ENCODE measurements around the gene KIF26B. TPM values are rescaled to one million over a fixed set of nuclear protein-coding genes. Genes with fewer than 3 reads are reported as not detected.
A peak's percentile ranks its signal among the peaks of the same experiment; 100 is the strongest.

KIF26B gene
- polyA plus RNA-seq, 1 of the 3 experiments (the other 2 are of a cell fraction) = 2.6 TPM

- Histone ChIP-seq H3K4me1 (ENCODE audit: control insufficient read depth in 1 of 2, insufficient read depth in 2 of 2, low read depth in 1 of 2, low read length in 1 of 2) (peaks cover 0 to 55% of the 10 kb centered on the region in 2 experiments; a peak in 2 of 4 replicates), H3K4me2 (no peak overlapping the region), H2AFZ (ENCODE audit: low read depth) (no peak overlapping the region), H3F3A (replicated peaks; ENCODE audit: insufficient read depth) (no peaks in the 10 kb centered on the region), H3K27me3 (ENCODE audit: insufficient read depth) (no peaks in the 10 kb centered on the region), H4K20me1 (ENCODE audit: insufficient read depth) (no peaks in the 10 kb centered on the region), H3K9ac (no peak overlapping the region), H3K9me3 (no peaks in the 10 kb centered on the region), H3K4me3 (ENCODE audit: low read depth in 2 of 2, low read length in 1 of 2) (no peak overlapping the region), H3K9me2 (no peaks in the 10 kb centered on the region), H3K79me2 (ENCODE audit: insufficient read depth) (no peaks in the 10 kb centered on the region), H3K36me3 (replicated peaks in 1 of 2; ENCODE audit: control insufficient read depth in 1 of 2, insufficient read depth in 2 of 2, low read length in 1 of 2) (peaks cover 0 to 35% of the 10 kb centered on the region in 2 experiments), H3K27ac (ENCODE audit: low read depth in 2 of 2, low read length in 1 of 2) (peak overlapping the region in 1 of 2 experiments; percentile 81; a peak in 2 of 4 replicates)
- WGBS (ENCODE audit: low lambda C conversion rate) = 70% methylated on average over 3 of the region's 3 CpGs
- CTCF ChIA-PET = interaction anchor here (1.0 to 1.2 kb wide), 2 partner anchors 380 to 422 kb away, joined by 3 to 4 read pairs; no protein-coding TSS in a partner anchor
- POLR2A ChIA-PET = no interaction called here
- TF ChIP-seq NRF1 (IDR thresholded peaks at IDR 0.05; ENCODE audit: low read depth, low read length) (no peak), RCOR1 (IDR thresholded peaks at IDR 0.05; ENCODE audit: low read length) (0 out of 2 replicates have a peak, but pooled peaks have one; percentile 7), FOXJ3 (CRISPR knock-in tag; IDR thresholded peaks at IDR 0.05) (no peak), REST (IDR thresholded peaks at IDR 0.05; ENCODE audit: low read depth, low read length) (no peak), EP300 (IDR thresholded peaks at IDR 0.05; ENCODE audit: borderline replicate concordance in 1 of 2, low read depth in 1 of 2, low read length in 1 of 2) (0 out of 4 replicates have a peak, but pooled peaks of 1 of the 2 experiments have one; percentile 22)
- no peak for DNase-seq
These were observed 423.5 kb downstream of the KIF26B start for GRCh38 chr1:245578308-245578707.

DNA sequence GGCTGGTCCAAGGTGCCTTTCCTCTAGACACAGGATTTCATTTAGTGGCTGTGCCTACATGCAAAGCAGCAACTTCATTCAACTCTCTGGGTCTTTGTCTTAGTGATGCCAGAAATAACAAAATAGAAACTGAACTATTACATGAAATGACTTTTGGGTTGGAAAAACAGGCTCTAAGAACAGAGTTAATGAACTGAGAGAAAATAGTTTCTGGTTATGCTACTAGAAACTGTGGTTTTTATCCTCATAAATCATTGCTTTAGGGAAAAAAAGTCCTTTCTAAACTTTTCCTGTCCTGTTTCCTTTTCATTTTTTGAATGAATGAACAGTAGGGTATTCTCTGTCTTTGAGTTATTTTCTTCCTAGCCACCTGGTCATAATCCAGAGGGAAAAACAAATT is 424.0 kb downstream of the KIF26B start:
- ChIA-PET POLR2A (no interaction called here), CTCF (interaction anchor here (1.0 to 1.2 kb wide), 2 partner anchors 379 to 423 kb away, joined by 3 to 4 read pairs; no protein-coding TSS in a partner anchor)
- Histone ChIP-seq H3K36me3 (replicated peaks in 1 of 2; ENCODE audit: control insufficient read depth in 1 of 2, insufficient read depth in 2 of 2, low read length in 1 of 2) (peaks cover 0 to 40% of the 10 kb centered on the region in 2 experiments), H3K9me2 (no peaks in the 10 kb centered on the region), H3K27me3 (ENCODE audit: insufficient read depth) (no peaks in the 10 kb centered on the region), H3F3A (replicated peaks; ENCODE audit: insufficient read depth) (no peaks in the 10 kb centered on the region), H2AFZ (ENCODE audit: low read depth) (no peak overlapping the region), H3K27ac (ENCODE audit: low read depth in 2 of 2, low read length in 1 of 2) (peak overlapping the region in 1 of 2 experiments; percentile 81; a peak in 2 of 4 replicates), H3K4me1 (ENCODE audit: control insufficient read depth in 1 of 2, insufficient read depth in 2 of 2, low read depth in 1 of 2, low read length in 1 of 2) (peaks cover 0 to 59% of the 10 kb centered on the region in 2 experiments; a peak in 2 of 4 replicates), H3K9me3 (no peaks in the 10 kb centered on the region), H4K20me1 (ENCODE audit: insufficient read depth) (no peaks in the 10 kb centered on the region), H3K79me2 (ENCODE audit: insufficient read depth) (no peaks in the 10 kb centered on the region), H3K4me3 (ENCODE audit: low read depth in 2 of 2, low read length in 1 of 2) (no peak overlapping the region), H3K9ac (no peak overlapping the region), H3K4me2 (no peak overlapping the region)
- DNase-seq = no peak
- TF ChIP-seq IRF3 (IDR thresholded peaks at IDR 0.05; ENCODE audit: low read depth, low read length) = no peak
- no peak for TF ChIP-seq FOXJ3 (CRISPR knock-in tag; IDR thresholded peaks at IDR 0.05)
- TF ChIP-seq NFIC (IDR thresholded peaks at IDR 0.05; ENCODE audit: borderline replicate concordance) = no peak
- TF ChIP-seq ZBTB33 (IDR thresholded peaks at IDR 0.05; ENCODE audit: borderline replicate concordance, low read depth) = no peak
- TF ChIP-seq, protein P1, sequence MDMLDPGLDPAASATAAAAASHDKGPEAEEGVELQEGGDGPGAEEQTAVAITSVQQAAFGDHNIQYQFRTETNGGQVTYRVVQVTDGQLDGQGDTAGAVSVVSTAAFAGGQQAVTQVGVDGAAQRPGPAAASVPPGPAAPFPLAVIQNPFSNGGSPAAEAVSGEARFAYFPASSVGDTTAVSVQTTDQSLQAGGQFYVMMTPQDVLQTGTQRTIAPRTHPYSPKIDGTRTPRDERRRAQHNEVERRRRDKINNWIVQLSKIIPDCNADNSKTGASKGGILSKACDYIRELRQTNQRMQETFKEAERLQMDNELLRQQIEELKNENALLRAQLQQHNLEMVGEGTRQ (IDR thresholded peaks at IDR 0.05; ENCODE audit: borderline replicate concordance, low read depth, low read length) = no peak
- no peak for TF ChIP-seq MAX (IDR thresholded peaks at IDR 0.05; ENCODE audit: low read depth)
- no peak for TF ChIP-seq USF1 (IDR thresholded peaks at IDR 0.05; ENCODE audit: borderline replicate concordance, low read depth)
- no peak for TF ChIP-seq JUND (IDR thresholded peaks at IDR 0.05)
- TF ChIP-seq REST (IDR thresholded peaks at IDR 0.05; ENCODE audit: low read depth, low read length) = no peak
- no peak for TF ChIP-seq GABPA (IDR thresholded peaks at IDR 0.05; ENCODE audit: low read depth)

Measured in SK-N-SH (cell line).